ENCODE results near the gene FAM107A.

The FAM107A gene

GRCh38 chr3:58514405-58514804, 62.8 kb downstream of the FAM107A start:
- Histone ChIP-seq H3K27ac (no peak overlapping the region), H3K9me3 (ENCODE audit: low read depth, low read length) (no peaks in the 10 kb centered on the region), H3K9ac (ENCODE audit: insufficient read length) (no peak overlapping the region), H3K4me3 (no peak overlapping the region), H3K36me3 (ENCODE audit: insufficient read depth, low read length) (no peaks in the 10 kb centered on the region)
- no peak for DNase-seq (ENCODE audit: low read depth, low spot score)
- TF ChIP-seq FOXP2 (optimal IDR thresholded peaks at IDR 0.05; ENCODE audit: control extremely low read depth, extremely low read length, insufficient read depth), result no peak
- no peak for TF ChIP-seq POLR2AphosphoS5 (IDR thresholded peaks at IDR 0.05; ENCODE audit: borderline replicate concordance, low read depth, low read length)
- no peak for TF ChIP-seq EZH2 (IDR thresholded peaks at IDR 0.05)

Measured in SK-N-MC (cell line).